Fibroblast of skin of back (primary cell): ENCODE measurements around the gene COL4A5. TPM values are rescaled to one million over a fixed set of nuclear protein-coding genes. Genes with fewer than 3 reads are reported as not detected.
"Not testable (repeated sequence)": the region's sequence is repeated elsewhere in the genome, so short reads cannot be mapped to it uniquely, and the experiment has no call there.

Experiments used
- DNase-seq: peaks from one replicate; pipeline ENCODE4 v3.0.0-alpha.2; 2013
- polyA plus RNA-seq, 2 experiments: library from polyadenylated mRNA; unstranded; fragments of 120-200 nt; gene quantifications; one replicate each; pipeline ENCODE4 v1.2.1, GENCODE V29; 2013; ENCODE audit not compliant: insufficient read length in 2 of 2

The COL4A5 gene
- polyA plus RNA-seq (2013, experiment 1 of 2; ENCODE audit: insufficient read length): 18.8 TPM
- polyA plus RNA-seq (2013, experiment 2 of 2; ENCODE audit: insufficient read length): 25.5 TPM

GRCh38 chrX:108439426-108439942, at the start of gene COL4A5:
COL4A5 (plus strand) TSS chrX:108439838; CDS start chrX:108440126, 288 bp downstream.
- peak; percentile 84 for DNase-seq

- DNase-seq: not testable (repeated sequence)
Observed at GRCh38 chrX:108390976-108391717, 48.5 kb upstream of the COL4A5 start.

- DNase-seq: no peak
Observed at GRCh38 chrX:108396188-108396891, 43.3 kb upstream of the COL4A5 start.

GRCh38 chrX:108396986-108397385, 42.7 kb upstream of the COL4A5 start:
- no peak for DNase-seq

GRCh38 chrX:108397627-108398391, 41.8 kb upstream of the COL4A5 start:
- DNase-seq: peak; percentile 51

GRCh38 chrX:108399418-108400165, 40.0 kb upstream of the COL4A5 start:
- DNase-seq: peak; percentile 46

GRCh38 chrX:108412783-108413182, 26.9 kb upstream of the COL4A5 start:
- DNase-seq: no peak

GRCh38 chrX:108415146-108415545, 24.5 kb upstream of the COL4A5 start:
- DNase-seq: no peak

GRCh38 chrX:108415891-108416290, 23.7 kb upstream of the COL4A5 start:
- no peak for DNase-seq

- DNase-seq: no peak
Observed at GRCh38 chrX:108417257-108417656, 22.4 kb upstream of the COL4A5 start.

GRCh38 chrX:108419401-108419800, 20.2 kb upstream of the COL4A5 start:
- no peak for DNase-seq

- no peak for DNase-seq
Observed at GRCh38 chrX:108420481-108420880, 19.2 kb upstream of the COL4A5 start.

GRCh38 chrX:108426262-108426661, 13.4 kb upstream of the COL4A5 start:
- no peak for DNase-seq

GRCh38 chrX:108435261-108435660, 4.4 kb upstream of the COL4A5 start:
- DNase-seq: no peak

GRCh38 chrX:108437349-108438109, 2.1 kb upstream of the COL4A5 start:
- no peak for DNase-seq

- no peak for DNase-seq
Observed at GRCh38 chrX:108438110-108438623, 1.5 kb upstream of the COL4A5 start, which contains the start of gene COL4A6. COL4A6 (minus strand) TSS chrX:108438422; CDS start chrX:108438196, 226 bp downstream.

GRCh38 chrX:108439961-108440696, 491 bp downstream of the COL4A5 start:
- peak; percentile 32 for DNase-seq

- DNase-seq: no peak
Observed at GRCh38 chrX:108442901-108443464, 3.3 kb downstream of the COL4A5 start.

GRCh38 chrX:108447303-108447702, 7.7 kb downstream of the COL4A5 start:
- no peak for DNase-seq

GRCh38 chrX:108453841-108454240, 14.2 kb downstream of the COL4A5 start:
- no peak for DNase-seq
